ENCODE data around the gene ATP8A2.

The ATP8A2 gene

DNA sequence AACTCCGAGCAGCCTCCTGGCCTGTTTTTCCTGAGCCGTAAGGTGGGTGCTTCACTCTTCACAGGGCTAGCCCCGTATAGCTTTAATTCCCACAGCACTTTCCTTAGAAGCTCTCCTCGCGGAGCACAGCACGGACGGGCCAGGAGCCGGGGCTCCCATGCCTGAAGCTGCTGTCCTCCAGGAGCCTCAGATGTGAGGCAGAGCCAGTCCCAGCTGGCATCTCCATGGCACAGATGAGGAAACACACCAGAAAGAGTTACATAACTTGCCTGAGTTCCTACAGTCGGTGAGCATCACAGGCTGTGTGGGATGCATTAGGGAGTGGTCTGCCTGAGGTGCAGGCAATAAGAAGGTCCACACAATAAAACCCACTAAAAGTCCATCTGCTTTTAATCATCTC is 118.5 kb downstream of the ATP8A2 start:
- no peak for DNase-seq (ENCODE audit: low read depth)
- no peak overlapping the region for H3K4me3 ChIP-seq (ENCODE audit: control insufficient read depth, low read depth, low read length)
- no peak for TF ChIP-seq CTCF (conservative IDR thresholded peaks at IDR 0.05; ENCODE audit: control insufficient read depth, insufficient read depth, low read depth, low read length)

GRCh38 chr13:25493931-25494640 is 122.3 kb downstream of the ATP8A2 start:
- no peak for DNase-seq (ENCODE audit: low read depth)
- TF ChIP-seq CTCF (conservative IDR thresholded peaks at IDR 0.05; ENCODE audit: control insufficient read depth, insufficient read depth, low read depth, low read length): no peak
- no peak overlapping the region for H3K4me3 ChIP-seq (ENCODE audit: control insufficient read depth, low read depth, low read length)

DNA sequence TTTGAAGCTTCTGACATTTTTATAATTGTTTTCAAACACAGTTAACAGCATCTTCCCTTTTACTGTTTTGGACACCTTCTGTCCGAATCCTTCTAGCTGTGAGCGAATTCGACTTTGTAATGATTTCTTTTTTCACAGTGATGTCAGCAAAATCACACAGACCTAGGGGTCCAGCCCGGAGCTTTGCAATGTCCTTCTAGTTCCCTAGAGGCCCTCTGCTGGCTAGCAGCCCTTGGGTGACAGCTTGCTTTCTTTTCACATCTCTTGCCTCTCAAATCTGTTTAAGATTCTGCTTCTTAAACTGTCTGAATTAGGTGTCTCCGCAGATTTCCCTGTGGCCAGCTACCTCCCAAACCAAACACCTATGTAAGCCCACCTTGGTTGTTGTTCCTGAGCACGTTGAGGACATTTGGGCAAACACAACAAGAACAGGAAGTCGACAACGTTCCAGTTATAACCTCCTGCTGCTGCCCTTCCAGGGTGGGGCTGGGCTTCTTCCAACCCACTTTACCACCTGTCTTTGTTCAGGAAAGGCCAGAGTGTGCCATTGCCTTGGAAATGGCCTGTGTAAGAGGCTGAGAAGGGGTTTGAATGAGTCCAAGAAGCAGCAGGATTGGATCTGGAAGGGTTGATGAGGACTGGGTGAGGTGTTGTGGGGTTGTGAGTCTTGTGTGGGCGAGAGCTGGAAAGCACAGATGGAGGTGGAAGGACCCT is 123.1 kb downstream of the ATP8A2 start:
- DNase-seq (ENCODE audit: low read depth): no peak
- no peak overlapping the region for H3K4me3 ChIP-seq (ENCODE audit: control insufficient read depth, low read depth, low read length)
- no peak for TF ChIP-seq CTCF (conservative IDR thresholded peaks at IDR 0.05; ENCODE audit: control insufficient read depth, insufficient read depth, low read depth, low read length)

- TF ChIP-seq CTCF (conservative IDR thresholded peaks at IDR 0.05; ENCODE audit: control insufficient read depth, insufficient read depth, low read depth, low read length): no peak
- H3K4me3 ChIP-seq (ENCODE audit: control insufficient read depth, low read depth, low read length): no peak overlapping the region
Measured at GRCh38 chr13:25501231-25501630, 129.5 kb downstream of the ATP8A2 start.

GRCh38 chr13:25502031-25502430 is 130.3 kb downstream of the ATP8A2 start:
- DNase-seq (ENCODE audit: low read depth): no peak
- no peak overlapping the region for H3K4me3 ChIP-seq (ENCODE audit: control insufficient read depth, low read depth, low read length)
- TF ChIP-seq CTCF (conservative IDR thresholded peaks at IDR 0.05; ENCODE audit: control insufficient read depth, insufficient read depth, low read depth, low read length): no peak

More at GRCh38 chr13:25501231-25501630, 129.5 kb downstream of the ATP8A2 start:
- no peak for DNase-seq (ENCODE audit: low read depth)

GRCh38 chr13:25502551-25502950 is 130.8 kb downstream of the ATP8A2 start:
- no peak for DNase-seq (ENCODE audit: low read depth)
- no peak for TF ChIP-seq CTCF (conservative IDR thresholded peaks at IDR 0.05; ENCODE audit: control insufficient read depth, insufficient read depth, low read depth, low read length)
- H3K4me3 ChIP-seq (ENCODE audit: control insufficient read depth, low read depth, low read length): no peak overlapping the region
